BLaER1 (cell line): ENCODE data around the gene TRABD.

Experiments
- H3K27ac ChIP-seq: shearing (Covaris generic); formaldehyde crosslinking; 2 replicates; pipeline ENCODE4 v1.8.1; 2022
- H3K27me3 ChIP-seq: shearing (Covaris generic); formaldehyde crosslinking; 2 replicates; pipeline ENCODE4 v1.8.1; 2022
- H3K36me3 ChIP-seq: shearing (Covaris generic); formaldehyde crosslinking; 2 replicates; pipeline ENCODE4 v1.8.1; 2022
- H3K4me1 ChIP-seq: shearing (Covaris generic); formaldehyde crosslinking; 2 replicates; pipeline ENCODE4 v1.8.1; 2022
- H3K4me2 ChIP-seq: shearing (Covaris generic); formaldehyde crosslinking; 2 replicates; pipeline ENCODE4 v1.8.1; 2022
- H3K4me3 ChIP-seq: shearing (Covaris generic); formaldehyde crosslinking; 2 replicates; pipeline ENCODE4 v1.8.1; 2022
- H3K9ac ChIP-seq: shearing (Covaris generic); formaldehyde crosslinking; 2 replicates; pipeline ENCODE4 v1.8.1; 2022
- H3K9me3 ChIP-seq: shearing (Covaris generic); formaldehyde crosslinking; 2 replicates; pipeline ENCODE4 v1.8.1; 2022
- H4K20me1 ChIP-seq: shearing (Covaris generic); formaldehyde crosslinking; 2 replicates; pipeline ENCODE4 v1.8.1; 2022
- Cebpa-rat ChIP-seq: shearing (Covaris generic); IDR thresholded peaks from 2 replicates; pipeline ENCODE4 v1.8.1; 2022

The TRABD gene

DNA sequence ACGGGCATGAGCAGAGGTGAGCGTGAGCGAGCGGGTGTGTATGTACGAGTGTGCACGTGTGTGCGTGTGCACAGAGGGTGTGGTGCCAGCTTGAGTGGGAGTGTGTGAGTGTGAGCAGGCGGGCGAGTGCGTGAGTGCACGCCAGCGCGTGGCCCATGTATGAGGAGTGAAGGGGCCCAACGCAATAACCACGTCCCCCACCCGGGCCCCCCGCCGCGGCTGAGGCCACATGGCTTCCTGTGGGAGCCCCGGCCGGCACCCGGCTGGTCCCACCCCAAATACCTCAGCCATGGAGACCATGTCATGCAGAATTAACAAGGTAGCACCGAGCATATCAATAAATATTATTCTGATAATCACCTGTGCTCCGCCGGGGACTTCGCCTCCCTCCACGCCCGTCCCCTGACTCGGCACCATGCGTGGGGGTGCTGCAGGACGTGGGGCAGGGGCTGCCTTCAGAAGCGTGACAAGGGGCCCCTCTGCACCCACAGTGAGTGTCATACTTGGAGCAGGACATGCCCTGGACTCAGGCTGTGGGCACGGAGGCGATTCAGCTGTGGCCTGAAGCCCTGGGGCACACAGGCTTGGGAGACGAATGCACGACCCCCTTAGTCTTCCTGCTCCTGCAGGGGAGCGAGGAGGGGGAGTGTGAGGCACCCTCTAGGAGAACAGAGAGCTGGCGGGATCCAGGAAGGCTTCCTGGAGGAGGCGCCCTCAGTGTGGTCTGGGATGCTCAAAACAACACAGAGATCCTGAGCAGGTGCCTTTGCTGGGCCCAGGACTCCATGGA, 5.6 kb upstream of the TRABD start:
- Histone ChIP-seq H3K9ac (no peak overlapping the region), H3K27ac (no peak overlapping the region), H3K27me3 (peaks cover 22% of the 10 kb centered on the region), H3K4me3 (peak overlapping the region; percentile 39; the same call in 1 of the 2 replicates), H3K36me3 (no peaks in the 10 kb centered on the region), H3K4me2 (peak overlapping the region; percentile 88), H3K9me3 (no peaks in the 10 kb centered on the region), H3K4me1 (peaks cover 80% of the 10 kb centered on the region), H4K20me1 (no peaks in the 10 kb centered on the region)
- no peak for TF ChIP-seq Cebpa-rat

DNA sequence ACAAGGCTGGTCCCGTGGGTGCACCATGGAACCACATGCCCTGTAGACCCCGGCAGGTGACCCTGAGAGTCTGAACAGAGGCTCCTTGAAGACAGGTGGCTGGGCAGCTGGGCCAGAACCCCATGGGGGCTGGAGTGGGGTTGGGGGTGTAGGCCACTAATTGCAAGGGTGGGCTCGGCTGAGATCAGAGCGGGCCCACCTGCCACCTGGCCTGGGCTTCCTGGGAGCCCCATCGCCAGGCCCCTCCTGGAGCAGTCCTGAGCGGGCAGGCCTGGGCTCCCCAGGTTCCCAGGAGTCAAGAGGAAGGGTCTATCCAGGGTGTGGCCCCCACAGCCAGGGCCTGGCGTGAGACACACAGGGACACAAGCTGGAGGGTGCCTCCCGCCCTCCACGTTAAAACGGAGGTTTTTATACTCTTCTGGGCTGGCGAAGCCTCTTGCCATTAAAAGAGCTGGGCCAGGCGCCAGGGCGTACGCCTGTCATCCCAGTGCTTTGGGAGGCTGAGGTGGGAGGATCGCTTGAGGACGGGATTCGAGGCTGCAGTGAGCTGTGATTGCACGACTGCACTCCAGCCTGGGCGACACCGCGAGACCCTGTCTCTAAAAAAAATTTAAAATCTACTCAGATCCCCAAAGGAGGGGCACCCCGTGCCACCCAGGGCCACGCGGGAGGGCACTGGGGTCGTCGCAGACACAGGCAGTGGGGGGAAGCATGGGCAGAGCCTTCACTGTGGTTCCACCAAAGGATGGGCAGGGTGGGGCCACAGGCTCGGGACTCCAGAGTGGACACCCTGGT, 4.8 kb upstream of the TRABD start:
- TF ChIP-seq Cebpa-rat, result no peak
- H3K36me3 ChIP-seq, result no peaks in the 10 kb centered on the region
- H4K20me1 ChIP-seq, result no peaks in the 10 kb centered on the region
- H3K4me3 ChIP-seq, result no peak overlapping the region
- H3K27ac ChIP-seq, result no peak overlapping the region
- H3K4me1 ChIP-seq, result peaks cover 77% of the 10 kb centered on the region
- no peak overlapping the region for H3K9ac ChIP-seq
- H3K9me3 ChIP-seq, result no peaks in the 10 kb centered on the region
- H3K4me2 ChIP-seq, result peak overlapping the region; percentile 88
- peaks cover 25% of the 10 kb centered on the region for H3K27me3 ChIP-seq

DNA sequence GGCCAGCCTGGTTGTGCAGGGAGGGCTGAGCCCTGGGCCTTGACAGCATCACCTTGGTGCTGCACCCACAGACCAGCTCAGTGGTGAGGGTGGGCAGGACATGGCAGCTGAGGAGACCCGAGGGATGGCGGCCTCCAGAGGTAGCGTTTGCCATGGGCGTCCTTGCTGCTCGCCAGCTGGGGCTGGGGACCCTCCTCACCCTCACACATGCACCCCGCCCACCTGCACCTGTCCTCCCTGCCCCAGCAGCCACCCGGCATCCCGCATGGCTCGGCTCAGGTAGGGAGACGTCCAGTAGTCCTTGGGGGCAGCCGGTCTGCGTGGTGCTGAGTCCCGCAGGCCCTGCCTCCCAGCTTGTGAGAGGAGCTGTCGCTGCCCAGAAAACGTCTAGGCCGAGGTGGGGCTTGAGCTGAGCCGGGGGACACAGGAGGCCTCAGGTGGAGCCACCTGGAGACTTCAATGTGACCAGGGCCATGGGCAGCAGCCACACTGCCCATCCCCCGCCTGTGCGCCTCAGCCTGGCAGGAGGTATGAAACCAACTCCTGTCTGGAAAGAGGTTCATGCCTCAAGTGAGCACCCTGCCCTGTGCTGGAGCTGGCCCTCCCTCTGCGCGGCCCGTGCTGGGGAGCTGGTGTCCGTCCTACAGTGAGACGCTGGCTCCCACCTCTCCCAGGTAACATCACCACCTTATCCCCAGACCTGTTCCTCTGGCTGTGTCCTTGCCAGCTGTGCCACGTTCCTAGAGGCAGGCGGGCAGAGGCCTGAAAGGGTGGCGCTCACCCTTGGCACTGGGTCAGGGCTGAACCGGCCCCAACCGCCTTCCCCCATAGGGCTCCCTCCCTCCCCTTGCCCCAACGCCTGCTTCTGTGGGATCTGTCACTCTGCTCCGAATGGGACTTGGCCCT, 3.3 kb upstream of the TRABD start:
- no peak overlapping the region for H3K27ac ChIP-seq
- TF ChIP-seq Cebpa-rat, result no peak
- peaks cover 5% of the 10 kb centered on the region; the same call in 1 of the 2 replicates for H4K20me1 ChIP-seq
- no peak overlapping the region; the same call in 1 of the 2 replicates for H3K4me2 ChIP-seq
- H3K4me3 ChIP-seq, result no peak overlapping the region
- no peaks in the 10 kb centered on the region for H3K9me3 ChIP-seq
- no peak overlapping the region for H3K9ac ChIP-seq
- H3K36me3 ChIP-seq, result no peaks in the 10 kb centered on the region
- peaks cover 25% of the 10 kb centered on the region for H3K27me3 ChIP-seq
- H3K4me1 ChIP-seq, result peaks cover 69% of the 10 kb centered on the region

DNA sequence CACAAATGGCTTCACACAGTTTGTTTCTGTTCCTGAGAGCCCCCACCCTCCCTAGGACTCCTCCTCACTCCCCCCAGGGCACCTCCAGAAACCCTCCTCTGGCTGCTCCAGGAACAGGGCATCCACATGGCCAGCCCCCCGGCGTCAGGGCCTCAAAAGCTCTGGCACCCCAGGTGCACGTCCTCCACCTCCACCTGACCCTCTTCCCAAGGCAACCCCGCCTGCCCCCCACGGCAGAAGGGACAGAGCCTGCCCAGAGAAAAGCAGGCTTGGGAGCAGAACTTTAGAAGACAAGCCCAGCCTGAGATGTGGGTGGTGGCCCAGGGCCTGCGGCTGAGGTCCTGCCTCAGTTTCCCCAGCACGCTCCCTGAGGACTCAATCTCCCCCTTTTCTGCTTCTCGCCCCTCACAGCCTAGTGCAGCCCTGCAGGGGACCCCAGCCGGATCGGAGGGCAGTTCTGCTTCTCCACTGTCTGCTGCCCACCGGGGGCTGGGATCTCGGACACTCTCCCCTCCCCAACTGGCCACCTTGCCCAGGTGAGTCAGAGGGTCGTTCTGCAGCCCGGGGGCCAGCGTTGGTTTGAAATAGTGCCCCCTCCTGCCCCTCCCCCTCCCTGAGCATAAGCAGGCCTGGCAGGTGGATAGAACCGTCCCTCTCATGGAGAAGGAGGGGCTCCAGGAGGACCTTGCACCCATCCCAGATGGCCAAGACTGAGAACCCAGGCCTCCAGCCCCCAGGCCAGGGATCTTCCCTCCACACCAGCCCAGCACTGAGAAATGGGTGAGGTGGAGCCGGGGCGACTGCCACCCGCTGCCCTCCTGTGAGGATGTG, 2.4 kb upstream of the TRABD start:
- Histone ChIP-seq H3K9ac (no peak overlapping the region), H3K27me3 (peaks cover 25% of the 10 kb centered on the region), H4K20me1 (peaks cover 13% of the 10 kb centered on the region; the same call in 1 of the 2 replicates), H3K36me3 (peaks cover 3% of the 10 kb centered on the region), H3K9me3 (no peaks in the 10 kb centered on the region), H3K4me3 (no peak overlapping the region), H3K4me2 (peak overlapping the region; percentile 95), H3K4me1 (peaks cover 71% of the 10 kb centered on the region), H3K27ac (no peak overlapping the region)
- no peak for TF ChIP-seq Cebpa-rat

DNA sequence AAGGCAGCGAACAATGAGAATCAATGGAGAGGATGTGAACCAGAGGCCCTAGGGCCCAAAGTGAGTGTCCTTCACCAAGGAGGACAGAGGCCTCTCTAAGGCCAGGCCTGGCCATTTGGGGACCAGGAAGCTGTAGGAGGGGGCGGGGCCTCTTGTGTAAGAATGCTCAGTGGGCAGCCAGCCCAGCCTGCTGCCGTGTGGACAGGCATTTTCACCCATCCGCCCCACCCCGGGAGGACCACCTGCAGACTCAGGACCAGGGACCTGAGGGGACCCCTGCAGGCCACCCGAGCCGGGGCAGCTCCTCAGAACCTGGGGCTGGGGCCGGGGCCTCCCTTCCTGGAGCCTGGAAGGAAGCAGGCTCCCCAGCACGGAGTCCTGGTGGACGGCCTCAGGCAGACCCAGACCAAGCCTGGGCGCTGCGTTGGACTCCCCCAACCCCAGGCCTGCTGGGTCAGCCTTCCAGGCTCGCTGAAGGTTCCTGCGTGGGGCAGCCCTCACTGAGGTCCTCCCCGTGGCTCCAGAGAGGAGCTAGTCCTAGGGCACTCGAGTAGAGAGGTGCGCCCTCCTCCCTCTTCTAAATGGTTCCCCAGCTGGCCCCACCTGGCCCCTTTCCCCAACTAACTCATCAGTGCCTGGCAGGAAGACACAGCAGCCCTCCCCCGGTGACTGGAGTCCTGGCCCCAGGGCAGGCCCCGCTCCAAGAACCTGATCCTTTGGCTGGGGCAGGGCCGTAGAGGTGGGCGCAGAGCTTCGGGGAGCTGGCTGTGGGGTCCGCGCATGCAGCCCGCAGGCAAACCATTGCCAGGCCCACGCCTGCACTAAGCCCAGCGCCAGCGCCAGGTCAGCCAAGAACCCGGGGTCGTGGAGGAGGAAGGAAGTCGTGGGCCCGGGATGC, 1.5 kb upstream of the TRABD start:
- no peaks in the 10 kb centered on the region for H3K9me3 ChIP-seq
- peaks cover 21% of the 10 kb centered on the region for H3K27me3 ChIP-seq
- H3K4me1 ChIP-seq, result peaks cover 71% of the 10 kb centered on the region
- peaks cover 22% of the 10 kb centered on the region for H4K20me1 ChIP-seq
- peak overlapping the region; percentile 95 for H3K4me2 ChIP-seq
- peak overlapping the region; percentile 79 for H3K9ac ChIP-seq
- peak overlapping the region; percentile 72 for H3K4me3 ChIP-seq
- no peak for TF ChIP-seq Cebpa-rat
- H3K36me3 ChIP-seq, result peaks cover 7% of the 10 kb centered on the region
- peak overlapping the region; percentile 85 for H3K27ac ChIP-seq

DNA sequence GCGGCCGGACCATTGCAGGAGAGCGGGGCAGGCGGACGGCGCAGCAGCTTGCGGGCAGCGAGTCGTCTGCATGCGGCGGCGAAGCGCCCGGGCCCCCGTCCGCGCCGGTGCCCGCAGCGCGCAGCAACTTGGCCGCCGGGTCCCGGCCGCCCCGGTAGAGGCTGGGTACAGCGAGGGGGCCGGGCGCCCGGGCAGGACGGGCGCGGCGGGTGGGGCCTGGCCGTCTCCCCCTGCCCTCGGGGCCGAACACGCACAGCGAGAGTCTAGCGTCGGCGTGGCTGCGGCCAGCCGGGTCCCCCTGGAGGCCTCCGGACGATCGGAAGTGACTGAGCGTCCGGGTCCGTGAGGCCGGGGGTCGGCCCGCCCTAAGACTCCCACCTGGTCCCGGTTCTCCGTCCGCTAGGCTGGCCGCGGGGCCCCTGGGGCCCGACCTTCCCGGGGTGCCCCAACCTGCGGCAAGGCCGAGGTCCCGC, 775 bp upstream of the TRABD start:
- no peak for TF ChIP-seq Cebpa-rat
- Histone ChIP-seq H4K20me1 (peaks cover 29% of the 10 kb centered on the region), H3K36me3 (peaks cover 7% of the 10 kb centered on the region), H3K4me1 (peaks cover 71% of the 10 kb centered on the region), H3K4me3 (peak overlapping the region; percentile 72), H3K27me3 (peaks cover 21% of the 10 kb centered on the region), H3K4me2 (peak overlapping the region; percentile 95), H3K27ac (peak overlapping the region; percentile 85), H3K9ac (peak overlapping the region; percentile 79), H3K9me3 (no peaks in the 10 kb centered on the region)

DNA sequence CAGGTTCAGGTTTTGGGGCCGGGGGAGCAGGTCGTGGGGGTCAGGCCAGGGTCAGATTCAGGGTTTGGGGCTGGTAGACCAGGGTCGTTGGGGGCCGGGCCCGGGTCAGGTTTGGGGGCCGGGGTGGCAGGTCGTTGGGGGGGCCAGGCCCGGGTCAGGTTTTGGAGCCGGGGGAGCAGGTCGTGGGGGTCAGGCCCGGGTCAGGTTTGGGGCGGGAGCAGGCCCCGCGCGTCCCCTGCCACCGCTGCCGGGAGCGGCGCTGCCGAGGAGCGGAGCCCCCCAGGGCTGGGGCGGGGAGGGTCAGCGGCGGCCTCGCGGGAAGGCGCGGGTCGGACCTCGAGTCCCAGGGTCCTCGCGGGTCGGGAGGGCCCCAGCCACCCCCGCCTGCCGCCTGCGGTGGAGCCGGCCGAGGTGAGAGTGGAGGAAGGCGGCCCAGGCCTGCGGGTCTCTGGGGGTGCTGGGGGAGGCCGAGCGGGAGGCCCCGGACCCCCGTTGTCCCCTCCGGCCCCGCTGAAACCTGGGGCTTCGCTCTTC, 535 bp downstream of the TRABD start:
- peak overlapping the region; percentile 98 for H3K4me2 ChIP-seq
- peak overlapping the region; percentile 99 for H3K9ac ChIP-seq
- H3K36me3 ChIP-seq, result peaks cover 7% of the 10 kb centered on the region
- no peak for TF ChIP-seq Cebpa-rat
- H3K27me3 ChIP-seq, result peaks cover 21% of the 10 kb centered on the region
- H4K20me1 ChIP-seq, result peaks cover 39% of the 10 kb centered on the region
- peak overlapping the region; percentile 99 for H3K4me3 ChIP-seq
- no peaks in the 10 kb centered on the region for H3K9me3 ChIP-seq
- peaks cover 71% of the 10 kb centered on the region for H3K4me1 ChIP-seq
- H3K27ac ChIP-seq, result peak overlapping the region; percentile 99
